Left ventricle myocardium inferior (tissue), 1 donor: ENCODE measurements around the gene TUBB2A. TPM values are rescaled to one million over a fixed set of nuclear protein-coding genes. Genes with fewer than 3 reads are reported as not detected.
"Not testable (repeated sequence)": the region's sequence is repeated elsewhere in the genome, so short reads cannot be mapped to it uniquely, and the experiment has no call there.

Source experiments
- DNase-seq: peaks from one replicate; pipeline ENCODE4 v3.0.0-alpha.2; 2020
- H3K27ac ChIP-seq: fragments of 200-600 bp; replicated peaks from 2 replicates; pipeline ENCODE4 v1.8.0; 2021
- H3K27me3 ChIP-seq: fragments of 200-600 bp; 2 replicates; pipeline ENCODE4 v1.8.0; 2021; ENCODE audit warnings: low read depth
- H3K36me3 ChIP-seq: fragments of 200-600 bp; 2 replicates; pipeline ENCODE4 v1.8.0; 2021
- H3K4me1 ChIP-seq: fragments of 200-600 bp; 2 replicates; pipeline ENCODE4 v1.8.0; 2021
- H3K4me3 ChIP-seq: fragments of 200-600 bp; 2 replicates; pipeline ENCODE4 v1.8.0; 2021; ENCODE audit warnings: mild to moderate bottlenecking, moderate library complexity
- H3K9me3 ChIP-seq: fragments of 200-600 bp; replicated peaks from 2 replicates; pipeline ENCODE4 v1.8.0; 2021
- intact Hi-C: fragments of 100-400 bp; cut with micrococcal nuclease; formaldehyde crosslinking; loops from one replicate; pipeline ENCODE4 v1.11.0; 2022
- total RNA-seq: library from RNA; stranded (reverse); fragmentation: NEBNext Ultra II Directional; extraction: Animal tissue kit (Norgen Biotek cat#: 25700); gene quantifications from one replicate; pipeline ENCODE4 v1.2.1, GENCODE V29; 2021
- TF ChIP-seq, protein P1 (sequence below): fragments of 200-600 bp; IDR thresholded peaks from 2 replicates; pipeline ENCODE4 v1.8.0; 2021; ENCODE audit warnings: antibody characterized with exemption, mild to moderate bottlenecking, borderline replicate concordance
- donor health status: DM: no; HTN: yes; CAD: no; lungs with severe emphysema.

The TUBB2A gene
- total RNA-seq, 1 donor from 2014 or later = 13.9 TPM

DNA sequence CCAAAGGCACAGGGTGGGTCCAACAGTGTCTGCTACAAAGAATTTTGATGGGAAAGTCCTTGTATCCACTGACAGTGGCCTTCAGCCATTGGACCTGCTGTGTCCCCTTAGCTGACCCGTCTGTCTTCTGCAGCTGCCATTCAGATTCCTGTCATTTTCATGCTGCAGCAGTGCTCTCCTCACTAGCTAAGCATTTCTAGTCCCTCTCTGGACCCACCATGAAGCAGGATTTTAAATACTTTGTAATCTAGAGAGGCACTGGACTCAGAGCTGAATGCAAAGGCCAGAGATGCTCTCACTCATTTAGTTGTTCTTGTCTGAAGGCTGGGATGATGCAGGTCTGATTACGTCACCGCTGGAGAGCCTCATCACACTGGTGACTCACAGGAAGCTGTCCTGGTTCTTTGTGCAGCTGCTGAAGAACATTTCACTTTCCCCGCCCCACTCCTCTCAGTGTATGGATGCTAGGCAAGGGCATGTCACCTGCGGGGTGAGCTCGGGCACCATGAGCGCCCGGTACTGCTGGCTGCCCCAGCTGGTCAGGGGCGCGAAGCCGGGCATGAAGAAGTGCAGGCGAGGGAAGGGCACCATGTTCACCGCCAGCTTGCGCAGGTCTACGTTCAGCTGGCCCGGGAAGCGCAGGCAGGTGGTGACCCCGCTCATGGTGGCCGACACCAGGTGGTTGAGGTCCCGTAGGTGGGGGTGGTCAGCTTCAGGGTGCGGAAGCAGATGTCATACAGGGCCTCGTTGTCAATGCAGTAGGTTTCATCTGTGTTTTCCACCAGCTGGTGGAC, 19.4 kb upstream of the TUBB2A start:
- TF ChIP-seq, protein P1, sequence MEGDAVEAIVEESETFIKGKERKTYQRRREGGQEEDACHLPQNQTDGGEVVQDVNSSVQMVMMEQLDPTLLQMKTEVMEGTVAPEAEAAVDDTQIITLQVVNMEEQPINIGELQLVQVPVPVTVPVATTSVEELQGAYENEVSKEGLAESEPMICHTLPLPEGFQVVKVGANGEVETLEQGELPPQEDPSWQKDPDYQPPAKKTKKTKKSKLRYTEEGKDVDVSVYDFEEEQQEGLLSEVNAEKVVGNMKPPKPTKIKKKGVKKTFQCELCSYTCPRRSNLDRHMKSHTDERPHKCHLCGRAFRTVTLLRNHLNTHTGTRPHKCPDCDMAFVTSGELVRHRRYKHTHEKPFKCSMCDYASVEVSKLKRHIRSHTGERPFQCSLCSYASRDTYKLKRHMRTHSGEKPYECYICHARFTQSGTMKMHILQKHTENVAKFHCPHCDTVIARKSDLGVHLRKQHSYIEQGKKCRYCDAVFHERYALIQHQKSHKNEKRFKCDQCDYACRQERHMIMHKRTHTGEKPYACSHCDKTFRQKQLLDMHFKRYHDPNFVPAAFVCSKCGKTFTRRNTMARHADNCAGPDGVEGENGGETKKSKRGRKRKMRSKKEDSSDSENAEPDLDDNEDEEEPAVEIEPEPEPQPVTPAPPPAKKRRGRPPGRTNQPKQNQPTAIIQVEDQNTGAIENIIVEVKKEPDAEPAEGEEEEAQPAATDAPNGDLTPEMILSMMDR = no peak
- no peak for DNase-seq
- H3K27ac ChIP-seq = no peak overlapping the region
- no peaks in the 10 kb centered on the region for H3K9me3 ChIP-seq
- no peak overlapping the region for H3K4me3 ChIP-seq
- no peaks in the 10 kb centered on the region for H3K36me3 ChIP-seq
- H3K27me3 ChIP-seq = peaks cover 11% of the 10 kb centered on the region
- H3K4me1 ChIP-seq = no peaks in the 10 kb centered on the region
- intact Hi-C loops = no loop called here

GRCh38 chr6:3175715-3176402, 18.5 kb upstream of the TUBB2A start:
- peaks cover 5% of the 10 kb centered on the region for H3K27me3 ChIP-seq
- no peaks in the 10 kb centered on the region for H3K9me3 ChIP-seq
- no peak for DNase-seq
- no peaks in the 10 kb centered on the region for H3K4me1 ChIP-seq
- TF ChIP-seq, protein P1 = no peak
- H3K36me3 ChIP-seq = no peaks in the 10 kb centered on the region
- no peak overlapping the region for H3K4me3 ChIP-seq
- H3K27ac ChIP-seq = no peak overlapping the region
- intact Hi-C loops = no loop called here

DNA sequence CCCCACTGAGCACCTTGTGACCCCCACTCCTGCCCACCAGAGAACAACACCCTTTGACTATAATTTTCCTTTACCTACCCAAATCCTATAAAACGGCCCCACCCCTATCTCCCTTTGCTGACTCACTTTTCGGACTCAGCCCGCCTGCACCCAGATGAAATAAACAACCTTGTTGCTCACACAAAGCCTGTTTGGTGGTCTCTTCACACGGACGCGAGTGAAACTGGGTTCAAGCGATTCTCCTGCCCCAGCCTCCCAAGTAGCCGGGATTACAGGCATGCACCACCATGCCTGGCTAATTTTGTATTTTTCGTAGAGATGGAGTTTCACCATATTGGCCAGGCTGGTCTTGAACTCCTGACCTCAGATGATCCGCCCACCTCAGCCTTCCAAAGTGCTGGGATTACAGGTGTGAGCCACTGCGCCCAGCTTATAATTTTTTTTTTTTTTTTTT, 16.3 kb upstream of the TUBB2A start:
- H3K4me1 ChIP-seq, DNase-seq, H3K36me3 ChIP-seq, H3K27ac ChIP-seq, H3K27me3 ChIP-seq, H3K4me3 ChIP-seq, H3K9me3 ChIP-seq, intact Hi-C loops: not testable (repeated sequence)

DNA sequence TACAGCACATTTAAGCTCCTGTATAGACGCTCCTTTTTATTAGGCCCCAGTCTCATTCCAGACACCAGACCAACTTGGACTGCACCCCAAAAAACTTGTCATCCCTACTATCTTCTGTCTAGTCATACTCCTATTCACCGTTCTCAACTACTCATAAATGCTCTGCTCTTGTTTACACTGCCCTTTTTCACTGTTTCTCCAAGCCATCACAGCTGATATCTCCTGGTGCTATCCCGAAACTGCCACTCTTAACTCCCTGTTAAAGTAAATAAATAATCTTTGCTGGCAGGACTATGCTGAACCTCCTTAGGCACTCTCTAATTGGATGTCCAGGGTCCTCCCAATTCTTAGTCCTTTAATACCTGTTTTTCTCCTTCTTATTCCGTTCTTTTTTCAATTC, 15.4 kb upstream of the TUBB2A start:
- H3K27ac ChIP-seq, H3K27me3 ChIP-seq, H3K36me3 ChIP-seq, H3K4me1 ChIP-seq, DNase-seq, intact Hi-C loops, H3K4me3 ChIP-seq, H3K9me3 ChIP-seq: not testable (repeated sequence)

- DNase-seq, H3K27me3 ChIP-seq, H3K4me1 ChIP-seq, intact Hi-C loops, H3K27ac ChIP-seq, H3K9me3 ChIP-seq, H3K4me3 ChIP-seq, H3K36me3 ChIP-seq: not testable (repeated sequence)
Measured at GRCh38 chr6:3171313-3172175, 14.2 kb upstream of the TUBB2A start.

DNA sequence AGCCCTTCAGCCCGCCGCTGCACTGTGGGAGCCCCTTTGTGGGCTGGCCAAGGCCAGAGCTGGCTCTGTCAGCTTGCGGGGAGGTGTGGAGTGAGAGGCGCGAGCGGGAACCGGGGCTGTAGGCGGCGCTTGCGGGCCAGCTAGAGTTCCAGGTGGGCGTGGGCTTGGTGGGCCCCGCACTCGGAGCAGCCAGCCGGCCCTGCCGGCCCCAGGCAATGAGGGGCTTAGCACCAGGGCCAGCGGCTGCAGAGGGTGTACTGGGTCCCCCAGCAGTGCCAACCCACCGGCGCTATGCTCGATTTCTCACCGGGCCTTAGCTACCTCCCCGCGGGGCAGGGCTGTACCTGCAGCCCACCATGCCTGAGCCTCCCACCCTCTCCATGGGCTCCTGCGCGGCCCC, 13.3 kb upstream of the TUBB2A start:
- H3K27me3 ChIP-seq, H3K4me3 ChIP-seq, H3K9me3 ChIP-seq, H3K27ac ChIP-seq, intact Hi-C loops, H3K36me3 ChIP-seq, DNase-seq, H3K4me1 ChIP-seq: not testable (repeated sequence)

DNA sequence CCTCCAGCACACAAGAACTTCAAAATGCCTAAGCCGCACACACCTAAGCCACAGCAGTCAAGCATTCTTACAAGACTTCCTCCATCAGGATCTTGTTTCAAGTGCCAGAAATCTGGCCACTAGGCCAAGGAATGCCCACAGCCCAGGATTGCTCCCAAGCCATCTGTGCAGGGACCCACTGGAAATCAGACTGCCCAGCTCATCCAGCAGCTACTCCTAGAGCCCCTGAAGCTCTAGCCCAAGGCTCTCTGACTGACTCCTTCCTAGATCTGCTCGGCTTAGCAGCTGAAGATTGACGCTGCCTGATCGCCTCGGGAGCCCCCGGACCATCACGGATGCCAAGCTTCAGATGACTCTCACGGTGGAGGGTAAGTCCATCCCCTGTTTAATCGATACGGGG, 10.7 kb upstream of the TUBB2A start:
- DNase-seq, H3K9me3 ChIP-seq, H3K27ac ChIP-seq, H3K27me3 ChIP-seq, H3K36me3 ChIP-seq, intact Hi-C loops, H3K4me3 ChIP-seq: not testable (repeated sequence)
- peaks cover 20% of the 10 kb centered on the region for H3K4me1 ChIP-seq

GRCh38 chr6:3166535-3167225, 9.3 kb upstream of the TUBB2A start:
- intact Hi-C loops, H3K4me3 ChIP-seq, H3K36me3 ChIP-seq, H3K27me3 ChIP-seq, DNase-seq, H3K9me3 ChIP-seq: not testable (repeated sequence)
- Histone ChIP-seq H3K27ac (peak overlapping the region; percentile 77), H3K4me1 (peaks cover 25% of the 10 kb centered on the region)
